HG02840 (cell line): Measurements from ENCODE around the gene PLCXD1.
"Not testable (repeated sequence)": the region's sequence is repeated elsewhere in the genome, so short reads cannot be mapped to it uniquely, and the experiment has no call there.

Experiments
- ATAC-seq: cut with Tn5 transposase; IDR thresholded peaks from one replicate; pipeline ENCODE4 v1.9.1; 2021; ENCODE audit warnings: mild to moderate bottlenecking, moderate library complexity, moderate number of reproducible peaks; ENCODE audit not compliant: unreplicated experiment, low FRiP score

The PLCXD1 gene

DNA sequence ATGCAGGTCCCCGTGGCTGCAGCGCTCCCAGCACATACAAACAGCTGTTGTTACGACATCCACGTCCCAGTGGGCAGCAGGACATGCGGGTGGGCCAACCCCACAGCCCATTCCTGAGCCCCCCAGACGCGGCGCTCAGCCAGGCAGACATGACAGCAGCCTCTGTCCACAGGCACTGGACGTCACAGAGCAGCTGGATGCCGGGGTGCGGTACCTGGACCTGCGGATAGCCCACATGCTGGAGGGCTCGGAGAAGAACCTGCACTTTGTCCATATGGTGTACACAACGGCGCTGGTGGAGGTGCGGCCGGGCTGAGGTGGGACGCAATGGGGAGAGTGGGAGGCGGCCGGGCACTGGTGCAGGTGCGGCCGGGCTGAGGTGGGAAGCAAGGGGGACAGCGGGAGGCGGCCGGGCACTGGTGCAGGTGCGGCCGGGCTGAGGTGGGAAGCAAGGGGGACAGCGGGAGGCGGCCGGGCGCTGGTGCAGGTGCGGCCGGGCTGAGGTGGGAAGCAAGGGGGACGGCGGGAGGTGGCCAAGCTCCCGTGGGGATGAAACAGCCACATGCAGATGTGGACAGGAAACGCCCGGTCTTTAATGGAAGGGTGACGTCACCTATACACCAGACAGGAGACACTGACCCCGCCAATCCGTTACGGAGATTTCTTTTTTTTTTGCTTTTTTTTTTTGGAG, 9.4 kb downstream of the PLCXD1 start:
- ATAC-seq = no peak

DNA sequence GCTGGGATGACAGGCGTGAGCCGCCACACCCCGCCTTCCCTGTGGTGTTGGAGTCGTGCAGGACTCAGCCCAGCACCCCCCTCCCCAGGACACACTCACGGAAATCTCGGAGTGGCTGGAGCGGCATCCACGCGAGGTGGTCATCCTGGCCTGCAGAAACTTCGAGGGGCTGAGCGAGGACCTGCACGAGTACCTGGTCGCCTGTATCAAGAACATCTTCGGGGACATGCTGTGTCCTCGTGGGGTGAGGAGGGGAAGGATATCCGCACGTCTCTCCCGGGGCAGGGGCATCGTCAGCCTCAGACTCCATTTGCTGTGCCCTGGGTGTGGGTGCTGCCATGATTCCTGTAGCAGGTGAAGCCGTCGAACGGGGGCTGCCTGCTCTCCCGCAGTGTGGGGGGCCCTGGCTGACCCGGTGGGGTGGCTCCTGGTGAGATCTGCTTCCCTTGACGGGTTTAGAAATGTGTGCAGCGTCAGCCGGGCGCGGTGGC, 10.3 kb downstream of the PLCXD1 start:
- ATAC-seq = no peak

DNA sequence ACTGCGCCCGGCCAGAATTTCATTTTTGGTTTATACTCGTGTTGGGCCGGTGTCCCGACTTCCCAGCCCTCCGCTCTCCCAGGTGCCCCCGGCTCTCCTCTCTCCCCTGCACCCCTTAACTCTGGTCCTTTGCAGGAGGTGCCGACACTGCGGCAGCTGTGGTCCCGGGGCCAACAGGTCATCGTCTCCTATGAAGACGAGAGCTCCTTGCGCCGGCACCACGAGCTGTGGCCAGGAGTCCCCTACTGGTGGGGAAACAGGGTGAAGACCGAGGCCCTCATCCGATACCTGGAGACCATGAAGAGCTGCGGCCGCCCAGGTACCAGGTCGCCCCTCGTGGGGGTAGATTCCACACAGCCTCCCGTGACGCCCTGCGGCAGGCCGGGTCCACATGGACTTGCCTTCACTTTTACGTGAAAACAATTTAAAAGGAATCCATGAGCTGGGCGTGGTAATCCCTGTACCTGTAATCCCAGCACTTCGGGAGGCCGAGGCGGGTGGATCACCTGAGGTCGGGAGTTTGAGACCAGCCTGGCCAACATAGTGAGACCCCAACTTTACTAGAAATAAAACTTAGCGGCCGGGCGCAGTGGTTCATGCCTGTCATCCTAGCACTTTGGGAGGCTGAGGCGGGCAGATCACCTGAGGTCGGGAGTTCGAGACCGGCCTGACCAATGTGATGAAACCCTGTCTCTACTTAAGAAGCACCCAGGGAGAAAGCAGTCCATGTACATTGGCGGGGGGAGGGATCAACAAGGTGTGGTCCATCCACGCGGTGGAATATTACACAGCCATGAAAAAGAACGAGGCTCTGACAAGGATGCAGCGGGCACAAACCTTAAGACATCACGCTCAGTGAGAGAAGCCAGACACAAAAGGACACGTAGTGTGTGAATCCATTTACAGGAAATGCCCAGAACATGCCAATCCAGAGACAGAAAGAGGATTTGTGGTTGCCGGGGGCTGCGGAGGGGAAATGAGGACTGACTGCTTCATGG, 12.0 kb downstream of the PLCXD1 start:
- no peak for ATAC-seq

DNA sequence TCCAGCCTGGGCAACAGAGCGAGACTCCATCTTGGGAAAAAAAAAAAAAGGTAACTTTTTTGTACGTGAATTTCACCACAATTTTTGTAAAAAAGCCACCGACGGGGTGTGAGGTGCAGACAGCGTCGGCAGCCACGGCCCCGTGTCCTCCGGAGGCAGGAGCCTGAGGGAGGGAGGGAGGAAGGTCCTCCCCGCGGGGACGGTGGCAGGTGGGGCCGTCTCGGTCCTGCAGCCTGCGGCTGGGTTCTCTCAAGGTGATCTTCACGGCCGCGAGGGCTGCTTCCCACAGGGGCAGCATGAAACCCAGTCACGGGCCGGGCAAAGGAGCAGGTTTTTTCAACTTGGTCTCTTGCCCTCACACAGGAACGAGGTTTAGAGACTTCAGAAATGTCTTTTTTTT, 14.0 kb downstream of the PLCXD1 start:
- ATAC-seq = no peak

DNA sequence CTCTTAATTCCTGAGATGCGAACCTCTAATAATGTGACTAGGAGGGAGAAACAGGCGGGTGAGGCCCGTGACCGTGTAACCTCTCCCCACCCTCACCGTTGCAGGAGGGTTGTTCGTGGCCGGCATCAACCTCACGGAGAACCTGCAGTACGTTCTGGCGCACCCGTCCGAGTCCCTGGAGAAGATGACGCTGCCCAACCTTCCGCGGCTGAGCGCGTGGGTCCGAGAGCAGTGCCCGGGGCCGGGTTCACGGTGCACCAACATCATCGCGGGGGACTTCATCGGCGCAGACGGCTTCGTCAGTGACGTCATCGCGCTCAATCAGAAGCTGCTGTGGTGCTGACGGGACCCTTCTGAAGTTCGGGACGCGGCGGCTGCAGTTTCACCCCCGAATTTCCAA, 17.8 kb downstream of the PLCXD1 start:
- no peak for ATAC-seq

DNA sequence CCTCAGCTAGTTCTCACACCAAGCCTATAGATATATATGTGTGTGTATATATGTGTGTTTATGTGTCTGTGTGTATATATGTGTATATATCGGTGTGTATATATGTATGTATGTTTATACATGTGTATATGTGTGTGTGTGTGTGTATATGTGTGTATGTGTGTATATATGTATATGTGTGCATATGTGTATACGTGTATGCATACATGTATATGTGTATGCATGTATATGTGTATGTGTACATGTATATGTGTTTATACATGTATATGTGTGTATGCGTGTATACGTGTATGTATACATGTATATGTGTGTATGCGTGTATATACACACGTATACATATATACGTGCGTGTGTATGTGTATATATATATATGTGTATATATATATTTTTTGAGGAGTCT, 19.2 kb downstream of the PLCXD1 start:
- no peak for ATAC-seq

DNA sequence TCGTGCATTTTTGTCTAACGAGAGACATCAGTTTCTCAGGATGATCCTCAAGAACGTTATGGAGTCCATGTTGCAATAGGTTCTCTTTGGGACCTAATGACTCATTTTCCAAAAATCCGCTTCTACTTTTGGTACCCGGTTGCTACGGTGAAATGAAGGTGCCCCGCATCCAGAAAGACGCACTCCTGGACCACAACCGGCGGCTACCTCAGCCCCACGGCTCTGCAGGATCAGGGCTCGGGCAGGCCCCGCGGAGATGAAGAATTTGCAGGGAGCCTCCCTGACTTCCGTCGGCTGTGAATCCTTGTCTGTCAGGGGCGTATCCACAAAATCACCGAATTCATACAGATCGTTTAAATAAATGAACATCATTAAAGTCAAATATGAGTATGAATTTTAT, 21.8 kb downstream of the PLCXD1 start:
- no peak for ATAC-seq

- ATAC-seq = not testable (repeated sequence)
Measured at GRCh38 chrX:305781-306613, 24.8 kb downstream of the PLCXD1 start.

DNA sequence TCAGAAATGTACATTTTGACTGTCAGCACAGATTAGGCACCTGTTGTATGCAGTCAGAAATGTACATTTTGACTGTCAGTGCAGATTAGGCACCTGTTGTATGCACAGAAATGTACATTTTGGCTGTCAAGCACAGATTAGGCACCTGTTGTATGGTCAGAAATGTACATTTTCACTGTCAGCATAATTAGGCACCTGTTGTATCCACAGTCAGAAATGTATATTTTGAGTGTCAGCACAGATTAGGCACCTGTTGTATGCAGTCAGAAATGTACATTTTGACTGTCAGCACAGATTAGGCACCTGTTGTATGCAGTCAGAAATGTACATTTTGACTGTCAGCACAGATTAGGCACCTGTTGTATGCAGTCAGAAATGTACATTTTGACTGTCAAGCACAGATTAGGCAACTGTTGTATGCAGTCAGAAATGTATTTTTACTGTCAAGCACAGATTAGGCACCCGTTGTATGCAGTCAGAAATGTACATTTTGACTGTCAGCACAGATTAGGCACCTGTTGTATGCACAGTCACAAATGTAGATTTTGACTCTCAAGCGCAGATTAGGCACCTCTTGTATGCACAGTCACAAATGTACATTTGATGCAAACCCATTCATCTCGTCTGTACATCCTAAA, 25.6 kb downstream of the PLCXD1 start:
- not testable (repeated sequence) for ATAC-seq

- no peak for ATAC-seq
Measured at GRCh38 chrX:307261-308111, 26.3 kb downstream of the PLCXD1 start.

- ATAC-seq = no peak
Measured at GRCh38 chrX:308821-309520, 27.8 kb downstream of the PLCXD1 start.

- no peak for ATAC-seq
Measured at GRCh38 chrX:310621-311155, 29.5 kb downstream of the PLCXD1 start.

GRCh38 chrX:311156-312129, 30.3 kb downstream of the PLCXD1 start:
- ATAC-seq = no peak

- ATAC-seq = no peak
Measured at GRCh38 chrX:312621-313331, 31.6 kb downstream of the PLCXD1 start.

DNA sequence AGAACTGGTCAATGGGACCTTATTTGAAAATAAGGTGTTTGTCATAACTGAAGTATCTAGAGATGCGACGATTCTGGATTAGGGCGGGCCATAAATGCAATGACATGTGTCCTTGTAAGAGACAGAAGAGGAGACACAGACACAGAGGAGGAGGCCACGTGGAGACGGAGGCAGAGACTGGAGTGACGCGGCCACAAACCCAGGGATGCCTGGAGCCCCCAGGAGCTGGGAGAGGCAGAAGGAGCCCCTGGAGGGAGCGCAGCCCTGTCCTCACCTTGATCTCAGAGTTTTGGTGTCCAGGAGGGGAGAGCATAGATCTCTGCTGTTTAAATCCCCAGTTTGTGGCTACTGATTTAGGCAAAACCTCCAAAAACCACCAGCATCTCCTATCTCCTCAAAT, 32.4 kb downstream of the PLCXD1 start:
- ATAC-seq = no peak

- no peak for ATAC-seq
Measured at GRCh38 chrX:314049-314448, 32.9 kb downstream of the PLCXD1 start.
